COR-L47 (cell line): Measurements from ENCODE around the gene SHISA9.

ENCODE experiments used
- DNase-seq: peaks from one replicate; lab custom pipeline; 2025; lab: John Stamatoyannopoulos, UW

The SHISA9 gene

GRCh38 chr16:13021996-13022395 is 120.6 kb downstream of the SHISA9 start:
- no peak for DNase-seq

DNA sequence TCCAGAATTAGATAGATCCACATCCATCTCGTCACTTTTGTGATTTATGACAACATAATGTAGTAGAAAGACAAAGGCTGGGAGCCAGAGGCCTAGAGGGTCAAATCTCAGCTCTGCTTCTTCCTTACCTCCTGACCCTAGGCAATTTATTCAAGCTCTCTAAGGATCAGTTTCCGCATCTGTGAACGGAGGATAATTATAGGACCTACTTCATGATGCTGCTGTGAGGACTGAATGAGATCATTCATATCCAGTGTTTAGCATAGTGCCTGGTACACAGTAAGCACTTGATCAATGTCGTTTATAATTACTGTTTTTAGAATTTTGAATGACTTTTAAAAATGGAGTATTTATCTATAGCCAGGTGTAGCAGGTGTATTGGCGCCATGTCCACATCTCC is 128.4 kb downstream of the SHISA9 start:
- DNase-seq, result no peak

- DNase-seq, result no peak
These were observed 129.4 kb downstream of the SHISA9 start for GRCh38 chr16:13030769-13031168.

- DNase-seq, result no peak
These were observed 131.5 kb downstream of the SHISA9 start for GRCh38 chr16:13032911-13033310.

GRCh38 chr16:13036600-13036999 is 135.2 kb downstream of the SHISA9 start:
- no peak for DNase-seq

DNA sequence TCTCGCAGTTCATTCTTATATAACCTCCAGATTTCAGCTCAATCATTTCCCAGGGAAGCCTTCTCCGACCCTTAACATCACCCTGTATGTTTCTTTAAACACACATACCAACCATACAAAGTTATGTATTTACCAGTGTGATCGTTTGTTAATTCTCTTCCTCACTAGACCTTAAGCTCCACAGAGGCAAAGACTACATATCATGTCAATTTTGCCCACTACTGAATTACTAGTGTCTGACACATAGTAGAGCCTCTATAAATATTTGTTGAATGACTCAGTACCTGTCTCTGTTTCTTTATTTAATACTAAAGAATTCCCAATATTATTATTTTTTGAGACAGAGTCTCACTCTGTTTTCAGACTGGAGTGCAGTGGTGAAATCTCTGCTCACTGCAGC is 137.2 kb downstream of the SHISA9 start:
- DNase-seq, result no peak

- DNase-seq, result no peak
These were observed 138.1 kb downstream of the SHISA9 start for GRCh38 chr16:13039526-13039925.

DNA sequence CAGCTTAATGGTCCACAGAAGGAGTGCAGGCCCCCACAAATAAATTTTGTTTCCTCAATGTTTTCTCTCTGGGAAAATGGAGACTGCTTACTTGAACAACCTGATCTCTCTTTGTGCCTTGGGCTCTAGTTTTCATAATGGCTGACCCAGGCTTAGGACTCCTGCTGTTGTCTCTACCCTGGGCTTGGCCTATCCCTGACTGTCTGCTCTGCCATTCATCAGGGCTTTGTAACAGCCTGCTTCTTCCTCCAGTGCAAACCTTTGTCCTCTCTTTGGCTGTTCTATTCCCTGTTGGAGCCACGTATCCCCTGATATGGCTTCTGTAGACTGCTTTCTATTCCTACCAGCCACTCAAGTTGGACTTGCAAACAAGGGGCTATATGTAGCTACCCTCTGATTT is 139.8 kb downstream of the SHISA9 start:
- no peak for DNase-seq

DNA sequence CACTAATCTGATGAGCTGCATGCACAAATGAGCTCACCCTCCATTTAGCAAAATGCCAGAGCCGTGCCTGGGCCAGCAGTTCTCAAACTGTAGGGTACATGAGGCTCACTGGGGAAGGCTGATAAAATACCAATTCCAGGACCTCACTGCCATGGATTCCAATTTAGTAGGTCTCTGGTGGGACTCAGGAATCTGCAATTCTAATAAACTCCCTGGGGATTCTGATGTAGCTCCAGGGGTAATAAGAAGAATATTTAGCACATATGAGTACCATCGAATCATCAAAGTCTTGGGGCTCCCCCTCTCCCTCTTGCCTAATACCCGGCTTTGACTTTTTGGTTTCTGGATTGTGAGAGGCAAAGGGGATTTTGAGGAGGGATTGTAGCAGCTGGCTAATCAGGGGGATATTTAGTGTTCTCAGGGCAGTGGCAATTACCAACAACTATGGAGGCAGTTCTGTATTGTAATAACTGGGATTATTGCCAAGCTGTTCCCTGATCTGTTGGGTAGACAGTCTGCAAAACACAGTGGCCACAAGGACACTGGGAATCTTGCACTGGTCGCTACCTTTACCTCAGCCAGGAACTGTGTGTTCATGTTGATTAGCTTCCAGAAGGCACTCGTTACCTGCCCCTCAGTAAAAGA is 140.4 kb downstream of the SHISA9 start:
- DNase-seq, result peak; percentile 2

DNA sequence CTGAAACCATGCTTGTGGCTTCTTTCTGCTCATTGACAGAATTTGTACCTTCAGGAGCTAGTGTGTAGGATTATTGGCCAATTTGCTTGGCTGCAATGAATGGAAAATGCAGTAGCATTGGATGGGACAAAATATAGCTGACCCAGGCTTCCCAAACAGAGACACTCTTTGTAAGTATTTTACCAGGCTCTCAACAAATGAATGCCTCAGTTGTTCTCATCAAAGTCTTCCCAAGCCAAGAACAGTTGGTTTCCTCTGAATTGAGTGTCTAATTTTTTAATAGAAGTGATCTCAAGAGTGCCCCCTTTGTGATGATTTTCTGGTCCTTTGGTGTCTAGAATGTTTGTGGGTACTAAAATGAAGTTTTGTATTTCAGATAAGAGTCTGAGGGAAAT is 140.9 kb downstream of the SHISA9 start:
- no peak for DNase-seq

DNA sequence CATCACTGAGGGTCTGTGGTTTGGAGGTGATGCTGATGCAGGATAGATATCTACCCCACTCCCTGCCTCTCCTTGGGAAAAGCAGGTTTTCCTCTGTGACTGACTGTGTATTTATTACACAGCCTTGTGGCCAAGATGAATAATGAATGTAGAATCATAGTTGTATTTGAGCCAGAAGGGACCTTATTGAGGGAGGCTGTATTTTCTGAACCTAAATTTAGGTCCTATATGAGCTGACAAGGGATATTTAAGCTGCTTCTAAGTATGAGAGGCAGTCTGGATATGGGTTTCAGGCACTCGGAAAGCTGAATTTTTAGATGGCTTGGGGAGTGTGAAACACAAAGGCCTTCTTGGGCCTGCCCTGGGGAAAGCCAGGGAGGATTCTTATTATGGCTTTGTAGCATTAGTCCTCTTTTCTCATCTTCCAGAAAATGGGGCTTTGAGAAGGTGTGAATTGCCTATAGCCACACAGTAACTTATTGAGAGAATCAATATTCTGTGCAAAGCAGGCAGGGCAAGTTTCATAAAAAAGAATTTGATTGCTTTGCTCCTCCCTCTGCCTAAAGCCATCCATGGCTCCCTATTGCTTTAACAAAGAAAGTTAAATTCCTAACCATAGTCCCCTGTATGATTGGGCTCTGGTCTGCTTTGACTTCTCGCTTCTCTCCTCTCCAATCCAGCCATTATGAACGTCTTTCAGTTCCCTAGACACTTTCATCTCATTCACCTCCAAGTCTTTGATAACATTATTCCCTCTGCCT is 144.8 kb downstream of the SHISA9 start:
- DNase-seq, result no peak

DNA sequence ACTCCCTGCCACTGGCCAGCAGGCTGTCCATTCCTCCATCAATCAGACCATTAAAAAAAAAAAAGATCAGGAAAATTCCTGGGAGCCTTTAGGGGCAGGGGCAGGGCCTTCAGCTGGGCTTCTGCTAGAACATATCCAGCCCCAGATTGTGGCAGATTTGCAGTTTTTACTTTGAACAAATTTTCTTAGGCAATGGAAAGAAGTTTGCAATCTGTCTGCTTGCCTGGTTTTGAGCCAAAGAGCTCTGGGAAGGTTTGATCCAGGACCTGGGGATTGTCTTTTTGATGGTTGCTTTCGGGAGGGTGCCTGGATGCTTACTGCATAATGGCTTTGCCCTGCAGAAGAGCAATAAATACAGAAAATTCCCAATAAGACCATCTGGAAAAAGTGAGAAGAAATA is 145.9 kb downstream of the SHISA9 start:
- DNase-seq, result no peak

- no peak for DNase-seq
These were observed 148.3 kb downstream of the SHISA9 start for GRCh38 chr16:13049688-13050087.

DNA sequence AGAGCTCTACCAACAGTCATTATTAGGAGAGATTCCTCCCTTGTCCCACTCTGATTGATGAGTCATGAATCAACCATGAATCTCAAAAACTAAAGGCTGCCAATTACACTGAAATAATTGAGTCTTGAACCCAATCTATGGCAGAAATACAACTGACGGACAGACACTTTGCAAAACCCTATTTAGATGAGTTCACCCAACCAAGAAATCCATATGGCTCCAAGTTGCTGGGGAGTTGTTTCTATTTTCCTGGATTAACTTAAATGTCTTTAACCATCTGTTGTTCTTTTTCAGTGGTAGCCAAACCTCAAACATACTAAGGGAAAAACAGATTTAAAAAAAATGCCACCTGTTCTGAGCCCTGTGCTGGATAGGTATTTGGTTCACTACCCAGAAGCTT is 151.0 kb downstream of the SHISA9 start:
- no peak for DNase-seq

- DNase-seq, result no peak
These were observed 154.1 kb downstream of the SHISA9 start for GRCh38 chr16:13055480-13055879.

DNA sequence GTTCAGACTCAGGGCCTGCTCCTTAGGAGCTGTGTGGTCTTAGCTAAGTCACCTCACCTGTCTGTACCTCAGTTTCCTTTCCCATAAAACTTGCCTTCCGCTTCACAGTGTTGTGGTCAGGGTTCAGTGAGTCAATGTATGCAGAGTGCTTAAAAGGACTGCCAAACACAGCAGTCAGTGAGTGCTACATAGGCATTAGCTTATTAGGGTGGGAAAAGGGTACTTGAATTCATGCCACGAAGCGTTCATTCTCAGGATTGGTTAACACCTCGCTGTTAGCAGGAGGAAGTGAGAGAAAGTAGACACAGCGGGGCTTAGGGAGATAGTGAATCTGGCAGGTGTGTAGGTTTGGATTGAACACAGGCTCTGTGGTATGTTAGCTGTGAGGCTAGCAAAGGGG is 155.2 kb downstream of the SHISA9 start:
- no peak for DNase-seq

DNA sequence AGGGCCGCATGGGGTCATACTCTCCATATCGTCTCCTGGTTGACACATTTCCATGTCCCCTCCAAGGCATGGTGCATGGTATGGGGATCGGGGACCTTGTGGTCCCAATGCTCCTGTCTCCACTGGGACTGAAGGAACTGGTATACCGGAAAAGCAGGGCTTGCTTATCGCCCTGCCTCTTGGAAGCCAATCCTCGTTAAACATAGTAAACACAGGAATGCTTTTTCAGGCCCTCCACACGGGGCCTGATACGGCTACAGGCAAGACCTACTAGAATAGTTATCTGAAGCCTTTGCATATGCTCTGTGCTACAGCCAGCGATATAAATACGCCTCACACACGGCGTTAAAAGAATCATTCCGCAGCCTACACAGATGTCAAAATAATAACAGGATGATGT is 159.5 kb downstream of the SHISA9 start:
- DNase-seq, result no peak

- DNase-seq, result no peak
These were observed 160.3 kb downstream of the SHISA9 start for GRCh38 chr16:13061691-13062090.

GRCh38 chr16:13062219-13062618 is 160.8 kb downstream of the SHISA9 start:
- no peak for DNase-seq

DNA sequence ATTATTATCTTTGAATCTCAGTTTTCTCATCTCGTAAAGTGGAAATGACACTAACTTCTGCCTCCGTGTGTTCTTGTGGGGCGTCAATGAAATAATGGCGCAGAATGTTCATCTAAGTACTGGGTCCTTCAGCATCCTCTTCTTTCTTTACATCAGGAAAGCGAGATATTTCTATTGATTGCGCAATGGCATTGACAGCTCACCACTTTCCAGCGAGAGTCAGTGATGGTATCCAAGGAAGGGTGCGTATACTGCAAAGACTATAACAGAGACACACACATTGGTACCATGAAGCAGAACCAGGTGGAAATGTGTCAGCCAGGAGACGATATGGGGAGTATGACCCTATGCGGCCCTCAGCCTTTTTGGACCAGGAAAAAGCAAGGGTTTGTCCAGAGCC is 162.1 kb downstream of the SHISA9 start:
- DNase-seq, result no peak

- DNase-seq, result no peak
These were observed 163.4 kb downstream of the SHISA9 start for GRCh38 chr16:13064821-13065220.

- DNase-seq, result no peak
These were observed 166.2 kb downstream of the SHISA9 start for GRCh38 chr16:13067648-13068047.

DNA sequence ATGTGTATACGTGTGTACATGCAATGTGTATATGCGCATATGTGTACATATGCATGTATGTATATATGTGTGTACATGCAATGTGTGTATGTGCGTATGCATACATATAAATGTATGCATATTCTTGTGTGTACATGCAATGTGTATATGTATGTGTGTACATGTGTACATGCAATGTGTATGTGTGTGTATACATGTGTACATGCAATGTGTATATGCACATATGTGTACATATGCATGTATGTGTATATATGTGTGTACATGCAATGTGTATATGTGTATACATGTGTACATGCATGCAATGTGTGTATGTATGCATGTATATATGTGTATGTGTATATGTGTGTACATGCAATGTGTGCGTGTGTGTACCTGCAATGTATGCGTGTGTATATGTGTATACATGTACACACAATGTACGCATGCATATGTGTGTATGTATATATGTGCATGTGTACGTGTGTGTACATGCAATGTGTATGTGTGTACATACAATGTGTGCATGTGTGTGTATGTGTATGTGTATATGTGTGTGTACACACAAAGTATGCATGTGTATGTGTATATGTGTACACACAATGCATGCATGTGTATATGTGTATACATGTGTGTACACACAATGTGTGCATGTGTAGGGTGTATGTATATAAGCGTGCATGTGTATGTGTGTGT is 167.7 kb downstream of the SHISA9 start:
- DNase-seq, result no peak
